Peyer's patch (tissue), 4 donors: ENCODE results near the gene TOR1AIP1. TPM values are rescaled to one million over a fixed set of nuclear protein-coding genes. Genes with fewer than 3 reads are reported as not detected.
"Not testable (repeated sequence)": the region's sequence is repeated elsewhere in the genome, so short reads cannot be mapped to it uniquely, and the experiment has no call there.

Experiments used
- DNase-seq, 3 donors: peaks; one replicate each; pipeline ENCODE4 v3.0.0-alpha.2; 2017 to 2019
- H3K27ac ChIP-seq, 4 donors: fragments of 200-600 bp; sonication (generic); one replicate each; pipeline ENCODE4 v1.5.1; 2016 to 2019
- H3K27me3 ChIP-seq, 2 donors: fragments of 200-600 bp; sonication (generic); one replicate each; pipeline ENCODE4 v1.5.1; 2019
- H3K36me3 ChIP-seq, 3 donors: fragments of 200-600 bp; sonication (generic); one replicate each; pipeline ENCODE4 v1.5.1; 2016 to 2019
- H3K4me1 ChIP-seq, 4 donors: fragments of 200-600 bp; sonication (generic); one replicate each; pipeline ENCODE4 v1.5.1; 2016 to 2019
- H3K4me3 ChIP-seq, 4 donors: fragments of 200-600 bp; sonication (generic); 1 replicate in 3 of 4; 2 replicates in 1 of 4; pipeline ENCODE4 v1.5.1; 2016 to 2019; ENCODE audit warnings: mild to moderate bottlenecking in 1 of 4
- H3K9me3 ChIP-seq, 4 donors: fragments of 200-600 bp; sonication (generic); one replicate each; pipeline ENCODE4 v1.5.1; 2016 to 2019; ENCODE audit warnings: mild to moderate bottlenecking in 1 of 4
- POLR2A ChIP-seq, 2 donors: fragments of 450-650 bp; IDR thresholded peaks; one replicate each; pipeline ENCODE4 v1.5.1; 2017; ENCODE audit warnings: antibody characterized with exemption in 2 of 2, mild to moderate bottlenecking in 2 of 2, moderate library complexity in 2 of 2
- total RNA-seq, 4 donors: library from RNA; depleted of rRNA; stranded (reverse); fragments of >200 nt; gene quantifications; one replicate each; pipeline ENCODE4 v1.1.0, GENCODE V29; 2016
- TF ChIP-seq, protein P1 (sequence below), 6 experiments: fragments of 450-650 bp in 4 of 6; fragments of 200-600 bp in 2 of 6; sonication (generic) in 1 of 6; IDR thresholded peaks; one replicate each; pipeline ENCODE4 v1.5.1; 2017 to 2019; ENCODE audit warnings: antibody characterized with exemption in 6 of 6, mild to moderate bottlenecking in 3 of 6, moderate library complexity in 1 of 6

Gene TOR1AIP1, protein sequence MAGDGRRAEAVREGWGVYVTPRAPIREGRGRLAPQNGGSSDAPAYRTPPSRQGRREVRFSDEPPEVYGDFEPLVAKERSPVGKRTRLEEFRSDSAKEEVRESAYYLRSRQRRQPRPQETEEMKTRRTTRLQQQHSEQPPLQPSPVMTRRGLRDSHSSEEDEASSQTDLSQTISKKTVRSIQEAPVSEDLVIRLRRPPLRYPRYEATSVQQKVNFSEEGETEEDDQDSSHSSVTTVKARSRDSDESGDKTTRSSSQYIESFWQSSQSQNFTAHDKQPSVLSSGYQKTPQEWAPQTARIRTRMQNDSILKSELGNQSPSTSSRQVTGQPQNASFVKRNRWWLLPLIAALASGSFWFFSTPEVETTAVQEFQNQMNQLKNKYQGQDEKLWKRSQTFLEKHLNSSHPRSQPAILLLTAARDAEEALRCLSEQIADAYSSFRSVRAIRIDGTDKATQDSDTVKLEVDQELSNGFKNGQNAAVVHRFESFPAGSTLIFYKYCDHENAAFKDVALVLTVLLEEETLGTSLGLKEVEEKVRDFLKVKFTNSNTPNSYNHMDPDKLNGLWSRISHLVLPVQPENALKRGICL
- 10 to 100 TPM; 24.7 to 41.3 (median 30.0) TPM for total RNA-seq

DNA sequence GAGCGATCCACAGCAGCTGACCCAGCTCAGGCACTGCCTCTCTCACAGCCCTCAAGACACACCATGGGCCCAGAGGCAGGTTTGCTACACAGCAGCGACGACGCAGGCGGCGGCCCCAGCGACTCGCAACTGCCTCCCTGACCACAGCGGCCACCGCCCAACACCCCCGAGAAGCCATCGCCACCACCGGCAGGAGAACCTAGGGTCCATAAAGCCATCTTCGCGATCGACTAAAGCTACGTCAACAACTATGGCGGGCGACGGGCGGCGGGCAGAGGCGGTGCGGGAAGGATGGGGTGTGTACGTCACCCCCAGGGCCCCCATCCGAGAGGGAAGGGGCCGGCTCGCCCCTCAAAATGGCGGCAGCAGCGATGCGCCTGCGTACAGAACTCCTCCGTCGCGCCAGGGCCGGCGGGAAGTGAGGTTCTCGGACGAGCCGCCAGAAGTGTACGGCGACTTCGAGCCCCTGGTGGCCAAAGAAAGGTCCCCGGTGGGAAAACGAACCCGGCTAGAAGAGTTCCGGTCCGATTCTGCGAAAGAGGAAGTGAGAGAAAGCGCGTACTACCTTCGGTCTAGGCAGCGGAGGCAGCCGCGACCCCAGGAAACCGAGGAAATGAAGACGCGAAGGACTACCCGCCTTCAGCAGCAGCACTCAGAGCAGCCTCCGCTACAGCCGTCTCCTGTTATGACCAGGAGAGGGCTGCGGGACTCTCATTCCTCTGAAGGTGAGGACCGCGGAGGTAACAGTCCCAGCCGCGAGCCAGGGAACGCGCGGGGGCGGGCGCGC, at the start of gene TOR1AIP1:
Gene TOR1AIP1, plus strand, starts transcription at position 33 of the 787 bp plus-strand sequence. Its CDS starts 218 bp downstream, at position 251.
- peak; percentile 87 to 88 for TF ChIP-seq POLR2A (IDR thresholded peaks at IDR 0.05)
- TF ChIP-seq, protein P1, sequence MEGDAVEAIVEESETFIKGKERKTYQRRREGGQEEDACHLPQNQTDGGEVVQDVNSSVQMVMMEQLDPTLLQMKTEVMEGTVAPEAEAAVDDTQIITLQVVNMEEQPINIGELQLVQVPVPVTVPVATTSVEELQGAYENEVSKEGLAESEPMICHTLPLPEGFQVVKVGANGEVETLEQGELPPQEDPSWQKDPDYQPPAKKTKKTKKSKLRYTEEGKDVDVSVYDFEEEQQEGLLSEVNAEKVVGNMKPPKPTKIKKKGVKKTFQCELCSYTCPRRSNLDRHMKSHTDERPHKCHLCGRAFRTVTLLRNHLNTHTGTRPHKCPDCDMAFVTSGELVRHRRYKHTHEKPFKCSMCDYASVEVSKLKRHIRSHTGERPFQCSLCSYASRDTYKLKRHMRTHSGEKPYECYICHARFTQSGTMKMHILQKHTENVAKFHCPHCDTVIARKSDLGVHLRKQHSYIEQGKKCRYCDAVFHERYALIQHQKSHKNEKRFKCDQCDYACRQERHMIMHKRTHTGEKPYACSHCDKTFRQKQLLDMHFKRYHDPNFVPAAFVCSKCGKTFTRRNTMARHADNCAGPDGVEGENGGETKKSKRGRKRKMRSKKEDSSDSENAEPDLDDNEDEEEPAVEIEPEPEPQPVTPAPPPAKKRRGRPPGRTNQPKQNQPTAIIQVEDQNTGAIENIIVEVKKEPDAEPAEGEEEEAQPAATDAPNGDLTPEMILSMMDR (IDR thresholded peaks at IDR 0.05) = peak; percentile 49 to 87 (median 70)
- H3K27ac ChIP-seq = peak within 1 kb of the TSS; percentile 95 to 99 (median 98)
- peaks cover 0 to 52% (median under 1%) of the 10 kb centered on the region in 4 donors for H3K4me1 ChIP-seq
- peaks cover 0 to 24% (median 0%) of the 10 kb centered on the region in 3 donors for H3K36me3 ChIP-seq
- no peaks in the 10 kb centered on the region for H3K27me3 ChIP-seq
- no peaks in the 10 kb centered on the region for H3K9me3 ChIP-seq
- peak; percentile 94 to 98 (median 97) for DNase-seq
- H3K4me3 ChIP-seq = peak within 1 kb of the TSS; percentile 66 to 90 (median 84)

DNA sequence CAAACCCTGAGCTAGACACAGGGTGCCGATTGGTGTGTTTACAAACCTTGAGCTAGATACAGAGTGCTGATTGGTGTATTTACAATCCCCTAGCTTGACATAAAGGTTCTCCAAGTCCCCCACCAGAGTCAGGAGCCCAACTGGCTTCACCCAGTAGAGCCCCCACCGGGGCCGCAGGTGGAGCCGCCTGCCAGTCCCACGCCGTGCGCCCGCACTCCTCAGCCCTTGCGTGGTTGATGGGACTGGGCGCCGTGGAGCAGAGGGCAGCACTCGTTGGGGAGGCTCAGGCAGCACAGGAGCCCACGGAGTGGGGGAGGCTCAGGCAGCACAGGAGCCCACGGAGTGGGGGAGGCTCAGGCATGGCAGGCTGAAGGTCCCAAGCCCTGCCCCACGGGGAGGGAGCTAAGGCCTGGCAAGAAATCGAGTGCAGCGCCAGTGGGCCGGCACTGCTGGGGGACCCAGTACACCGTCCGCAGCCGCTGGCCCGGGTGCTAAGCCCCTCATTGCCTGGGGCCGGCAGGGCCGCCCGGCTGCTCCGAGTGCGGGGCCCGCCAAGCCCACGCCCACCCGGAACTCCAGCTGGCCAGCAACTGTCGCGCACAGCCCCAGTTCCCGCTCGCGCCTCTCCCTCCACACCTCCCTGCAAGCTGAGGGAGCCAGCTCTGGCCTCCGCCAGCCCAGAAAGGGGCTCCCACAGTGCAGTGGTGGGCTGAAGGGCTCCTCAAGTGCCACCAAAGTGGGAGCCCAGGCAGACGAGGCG, 45.2 kb upstream of the TOR1AIP1 start:
- H3K4me3 ChIP-seq, H3K9me3 ChIP-seq, H3K4me1 ChIP-seq, DNase-seq, H3K27me3 ChIP-seq, H3K27ac ChIP-seq: not testable (repeated sequence)
- peaks cover 0 to 18% (median 0%) of the 10 kb centered on the region in 3 donors for H3K36me3 ChIP-seq

DNA sequence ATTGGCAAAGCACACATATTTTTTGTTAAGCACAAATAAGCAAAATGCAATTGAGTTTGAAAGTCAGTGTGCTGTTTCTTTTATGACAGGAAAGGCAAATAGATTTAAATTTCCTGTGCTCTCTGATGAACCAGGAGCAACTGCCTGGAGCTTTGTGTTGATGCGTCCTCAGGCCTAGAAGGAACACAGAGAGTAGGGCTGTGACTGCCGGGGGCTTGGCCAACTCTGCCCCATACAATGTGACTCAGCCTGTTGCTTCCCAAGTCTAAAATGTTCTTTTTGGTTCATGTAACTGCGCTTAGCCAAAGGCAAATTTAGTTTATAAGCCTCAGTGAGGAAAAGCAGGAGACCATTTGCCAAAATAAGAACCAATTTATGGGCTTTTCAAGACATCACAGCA, 42.0 kb upstream of the TOR1AIP1 start:
- H3K4me1 ChIP-seq = no peaks in the 10 kb centered on the region
- DNase-seq = no peak
- no peak overlapping the region for H3K4me3 ChIP-seq
- peaks cover 0 to 28% (median 0%) of the 10 kb centered on the region in 3 donors for H3K36me3 ChIP-seq
- H3K9me3 ChIP-seq = no peaks in the 10 kb centered on the region
- no peak overlapping the region for H3K27ac ChIP-seq
- TF ChIP-seq, protein P1 (IDR thresholded peaks at IDR 0.05) = no peak
- no peak for TF ChIP-seq POLR2A (IDR thresholded peaks at IDR 0.05)
- H3K27me3 ChIP-seq = no peaks in the 10 kb centered on the region

DNA sequence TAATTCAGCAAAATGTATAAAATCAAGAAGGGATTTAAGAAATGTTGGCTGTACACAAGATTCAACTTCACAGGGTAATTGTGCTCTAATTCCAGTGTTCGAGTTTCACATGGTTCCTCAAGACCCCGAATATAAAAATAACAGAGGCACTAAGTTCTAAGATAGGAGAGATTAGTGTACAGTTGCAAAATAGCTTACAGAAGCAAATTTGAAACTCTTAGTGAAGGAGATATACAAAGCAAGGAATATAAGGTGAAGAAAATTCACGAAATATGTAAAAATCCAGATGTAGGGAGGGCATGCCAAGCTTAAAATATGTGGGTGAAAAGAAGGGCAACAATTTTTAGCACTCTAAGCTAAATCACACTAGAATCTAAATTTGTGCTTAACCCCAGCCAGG, 33.9 kb upstream of the TOR1AIP1 start:
- peaks cover 0 to 83% (median 2%) of the 10 kb centered on the region in 3 donors for H3K36me3 ChIP-seq

DNA sequence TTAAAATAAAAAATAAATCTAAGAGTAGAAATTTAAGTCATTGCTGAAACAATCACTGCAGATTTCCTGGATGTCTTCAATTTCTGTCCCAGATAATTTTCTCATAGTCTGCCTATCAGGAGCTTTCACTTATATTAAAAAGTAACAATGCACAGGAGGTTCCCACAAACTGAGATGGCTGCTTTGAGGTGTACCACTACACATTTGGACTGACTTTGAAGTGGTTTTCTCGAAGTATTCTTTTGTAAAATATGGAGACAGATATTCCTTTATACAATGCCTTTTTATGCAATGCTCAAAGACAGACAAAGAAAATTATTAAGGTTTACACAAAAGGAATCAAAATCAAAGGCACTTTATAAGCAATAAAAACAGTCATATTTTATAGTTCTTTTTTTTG, 29.0 kb upstream of the TOR1AIP1 start:
- H3K9me3 ChIP-seq = no peaks in the 10 kb centered on the region
- no peaks in the 10 kb centered on the region for H3K27me3 ChIP-seq
- DNase-seq = no peak
- no peak overlapping the region for H3K4me3 ChIP-seq
- no peak overlapping the region for H3K27ac ChIP-seq
- TF ChIP-seq, protein P1 (IDR thresholded peaks at IDR 0.05) = no peak
- no peak for TF ChIP-seq POLR2A (IDR thresholded peaks at IDR 0.05)
- no peaks in the 10 kb centered on the region for H3K4me1 ChIP-seq
- H3K36me3 ChIP-seq = peaks cover 0 to 63% (median 2%) of the 10 kb centered on the region in 3 donors

More for the DNA sequence above, 33.9 kb upstream of the TOR1AIP1 start:
- Histone ChIP-seq H3K27ac (no peak overlapping the region), H3K9me3 (no peaks in the 10 kb centered on the region), H3K27me3 (no peaks in the 10 kb centered on the region), H3K4me1 (no peaks in the 10 kb centered on the region), H3K4me3 (no peak overlapping the region)
- DNase-seq = no peak
- TF ChIP-seq, protein P1 (IDR thresholded peaks at IDR 0.05) = no peak
- TF ChIP-seq POLR2A (IDR thresholded peaks at IDR 0.05) = no peak

DNA sequence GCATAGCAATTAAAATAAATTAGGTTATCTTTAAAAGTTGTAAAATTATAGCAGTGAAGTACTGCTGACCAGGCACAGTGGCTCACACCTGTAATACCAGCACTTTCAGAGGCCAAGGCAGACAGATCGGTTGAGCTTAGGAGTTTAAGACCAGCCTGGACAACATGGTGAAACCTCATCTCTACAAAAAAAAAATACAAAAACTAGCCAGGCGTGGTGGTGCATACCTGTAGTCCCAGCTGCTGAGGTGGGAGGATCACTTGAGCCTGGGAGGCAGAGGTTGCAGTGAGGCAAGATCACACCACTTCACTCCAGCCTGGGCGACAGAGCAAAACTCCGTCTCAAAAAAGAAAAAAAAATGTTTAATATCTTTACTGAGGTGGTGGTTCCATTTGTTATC, 26.3 kb upstream of the TOR1AIP1 start:
- H3K27me3 ChIP-seq, H3K9me3 ChIP-seq, DNase-seq, H3K4me1 ChIP-seq, H3K27ac ChIP-seq, H3K4me3 ChIP-seq: not testable (repeated sequence)
- H3K36me3 ChIP-seq = peaks cover 0 to 53% (median under 1%) of the 10 kb centered on the region in 3 donors
